ENCODE data around the gene TMEM222. TPM values are rescaled to one million over a fixed set of nuclear protein-coding genes. Genes with fewer than 3 reads are reported as not detected.
"Not testable (repeated sequence)": the region's sequence is repeated elsewhere in the genome, so short reads cannot be mapped to it uniquely, and the experiment has no call there.

Gene TMEM222, protein sequence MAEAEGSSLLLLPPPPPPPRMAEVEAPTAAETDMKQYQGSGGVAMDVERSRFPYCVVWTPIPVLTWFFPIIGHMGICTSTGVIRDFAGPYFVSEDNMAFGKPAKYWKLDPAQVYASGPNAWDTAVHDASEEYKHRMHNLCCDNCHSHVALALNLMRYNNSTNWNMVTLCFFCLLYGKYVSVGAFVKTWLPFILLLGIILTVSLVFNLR
- polyA plus RNA-seq (ENCODE audit: insufficient read length) = 25.0 TPM

DNA sequence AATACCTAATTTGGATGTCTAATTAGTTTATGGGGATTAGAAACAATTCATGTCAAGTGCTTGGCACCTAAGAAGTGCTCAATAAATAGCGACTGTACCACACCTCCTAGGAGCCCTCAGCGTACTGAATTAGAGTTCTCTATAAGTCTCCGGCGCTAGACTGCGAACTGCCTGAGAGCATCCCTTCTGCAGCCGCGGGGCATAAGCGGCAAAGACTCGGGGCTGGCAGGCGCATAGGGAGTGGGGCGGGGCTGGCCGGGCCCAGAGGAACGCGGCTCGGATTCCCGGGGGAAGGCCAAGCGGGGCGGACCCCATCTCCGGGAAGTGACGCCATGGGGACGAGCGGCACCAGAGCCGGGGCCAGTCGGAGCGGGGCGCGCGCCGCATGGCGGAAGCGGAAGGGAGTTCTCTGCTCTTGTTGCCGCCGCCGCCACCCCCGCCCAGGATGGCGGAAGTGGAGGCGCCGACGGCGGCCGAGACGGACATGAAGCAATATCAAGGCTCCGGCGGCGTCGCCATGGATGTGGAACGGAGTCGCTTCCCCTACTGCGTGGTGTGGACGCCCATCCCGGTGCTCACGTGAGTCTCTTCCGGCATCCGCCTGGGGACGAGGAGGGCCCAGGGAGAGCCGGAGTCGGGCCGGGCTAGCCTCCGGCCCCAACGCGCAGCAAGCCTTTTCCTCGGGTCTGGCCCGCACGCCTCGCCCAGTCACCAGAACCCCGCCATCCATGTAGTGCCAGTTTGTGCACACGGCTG, at the start of gene TMEM222:
TSS of gene TMEM222 (plus strand) at position 351 of the 756 bp plus-strand sequence. CDS start at position 386, 35 bp downstream.
- peak; percentile 83 for DNase-seq (ENCODE audit: low read depth)

DNA sequence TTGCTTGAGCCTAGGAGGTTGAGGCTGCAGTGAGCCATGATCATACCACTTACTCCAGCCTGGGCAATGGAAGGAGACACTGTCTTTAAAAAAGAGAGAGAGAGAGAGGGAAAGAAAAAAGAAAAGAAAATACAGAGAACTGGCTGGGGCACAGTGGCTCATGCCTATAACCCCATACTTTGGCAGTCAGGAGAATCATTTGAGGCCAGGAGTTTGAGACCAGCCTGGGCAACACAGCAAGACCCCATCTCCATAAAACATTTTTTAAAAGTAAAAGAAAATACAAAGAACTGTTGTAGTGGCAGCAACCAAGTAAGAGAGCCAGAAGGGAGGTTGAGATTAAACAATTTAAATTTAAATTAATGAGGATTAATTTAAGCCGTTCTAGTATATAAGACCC, 47.8 kb upstream of the TMEM222 start:
- no peak for DNase-seq (ENCODE audit: low read depth)

DNA sequence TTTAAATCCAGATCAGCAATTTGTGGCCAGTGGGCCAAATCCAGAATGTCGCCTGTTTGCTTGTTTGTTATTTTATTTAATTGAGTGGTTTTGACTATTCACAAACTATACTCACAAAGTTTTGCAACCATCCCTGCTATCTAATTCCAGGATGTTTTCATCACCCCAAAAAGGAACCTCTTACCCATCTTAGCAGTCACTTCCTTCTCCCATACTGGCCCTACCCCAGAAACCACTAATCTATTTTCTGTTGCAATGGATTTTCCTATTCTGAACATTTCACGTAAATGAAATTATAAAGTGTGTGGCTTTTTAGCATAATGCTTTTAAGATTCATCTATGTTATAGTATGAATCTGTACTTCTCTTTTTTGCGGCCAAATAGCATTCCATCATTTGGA, 46.3 kb upstream of the TMEM222 start:
- DNase-seq (ENCODE audit: low read depth) = no peak

DNA sequence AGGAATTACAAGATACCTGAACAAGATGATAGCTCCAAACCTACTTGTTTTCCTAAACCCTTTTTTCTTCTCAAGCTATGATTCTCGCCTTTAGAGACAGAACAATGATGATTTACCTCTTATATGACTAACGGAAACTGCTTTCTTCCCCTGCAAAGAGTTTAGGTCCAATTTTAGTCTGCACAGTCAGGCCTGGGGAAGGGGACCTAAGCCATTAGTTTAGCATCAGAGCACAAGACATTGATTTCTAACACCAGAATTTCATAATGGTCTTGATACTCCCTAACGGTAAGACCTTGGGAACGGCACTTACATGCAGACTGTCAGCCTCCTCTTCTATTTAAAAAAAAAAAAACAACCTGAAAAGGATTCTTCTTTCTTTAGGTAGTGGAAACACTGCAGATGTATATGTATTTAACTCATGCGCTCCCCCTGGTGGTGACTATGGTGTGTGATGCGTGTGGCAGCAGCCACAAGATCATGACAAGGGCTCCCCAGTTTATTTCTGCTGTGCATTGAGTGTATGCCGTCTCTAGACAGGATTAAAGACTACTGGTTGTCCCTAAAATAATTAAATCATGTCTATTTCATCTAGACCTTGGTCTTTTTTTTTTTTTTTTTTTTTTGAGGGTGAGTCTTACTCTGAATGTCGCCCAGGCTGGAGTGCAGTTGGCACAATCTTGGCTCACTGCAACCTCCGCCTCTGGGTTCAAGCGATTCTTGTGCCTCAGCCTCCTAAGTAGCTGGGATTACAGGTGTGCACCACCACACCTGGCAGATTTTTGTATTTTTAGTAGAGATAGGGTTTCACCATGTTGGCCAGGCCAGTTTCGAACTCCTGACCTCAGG, 37.3 kb upstream of the TMEM222 start:
- peak; percentile 67 for DNase-seq (ENCODE audit: low read depth)

DNA sequence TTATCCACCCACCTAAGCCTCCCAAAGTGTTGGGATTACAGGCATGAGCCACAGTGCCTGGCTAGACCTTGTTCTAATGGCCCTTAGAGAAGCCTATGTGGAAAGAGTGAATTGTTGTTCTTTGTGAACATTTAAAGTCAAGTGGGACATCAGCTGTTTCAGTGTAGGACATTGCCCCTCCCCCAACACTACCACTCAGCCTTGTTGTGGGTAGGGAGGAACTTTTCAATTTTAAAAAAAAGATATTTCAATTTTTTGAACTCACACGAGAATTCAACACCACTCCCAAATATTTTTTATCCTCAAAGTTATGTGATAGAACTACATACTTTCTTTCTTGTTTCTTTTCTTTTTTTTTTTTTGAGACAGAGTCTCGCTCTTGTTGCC, 36.7 kb upstream of the TMEM222 start:
- DNase-seq (ENCODE audit: low read depth) = no peak

DNA sequence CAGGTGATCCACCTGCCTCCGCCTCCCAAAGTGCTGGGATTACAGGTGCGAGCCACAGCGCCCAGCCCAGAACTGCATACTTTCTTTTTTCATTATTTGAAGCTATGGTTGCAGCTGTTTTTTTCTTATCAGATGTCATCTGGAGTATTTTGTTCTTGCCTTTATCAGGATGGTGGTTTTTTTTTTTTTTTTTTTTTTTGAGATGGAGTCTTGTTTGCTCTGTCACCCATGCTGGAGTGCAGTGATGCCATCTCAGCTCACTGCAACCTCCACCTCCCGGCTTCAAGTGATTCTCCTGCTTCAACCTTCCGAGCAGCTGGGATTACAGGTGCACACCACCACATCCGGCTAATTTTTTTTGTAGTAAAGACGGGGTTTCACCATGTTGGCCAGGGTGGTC, 36.1 kb upstream of the TMEM222 start:
- not testable (repeated sequence) for DNase-seq (ENCODE audit: low read depth)

DNA sequence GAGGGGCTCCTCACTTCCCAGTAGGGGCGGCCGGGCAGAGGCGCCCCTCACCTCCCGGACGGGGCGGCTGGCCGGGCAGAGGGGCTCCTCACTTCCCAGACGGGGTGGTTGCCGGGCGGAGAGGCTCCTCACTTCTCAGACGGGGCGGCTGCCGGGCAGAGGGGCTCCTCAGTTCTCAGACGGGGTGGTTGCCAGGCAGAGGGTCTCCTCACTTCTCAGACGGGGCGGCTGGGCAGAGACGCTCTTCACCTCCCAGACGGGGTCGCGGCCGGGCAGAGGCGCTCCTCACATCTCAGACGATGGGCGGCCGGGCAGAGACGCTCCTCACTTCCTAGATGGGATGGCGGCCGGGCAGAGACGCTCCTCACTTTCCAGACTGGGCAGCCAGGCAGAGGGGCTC, 32.8 kb upstream of the TMEM222 start:
- DNase-seq (ENCODE audit: low read depth) = not testable (repeated sequence)

DNA sequence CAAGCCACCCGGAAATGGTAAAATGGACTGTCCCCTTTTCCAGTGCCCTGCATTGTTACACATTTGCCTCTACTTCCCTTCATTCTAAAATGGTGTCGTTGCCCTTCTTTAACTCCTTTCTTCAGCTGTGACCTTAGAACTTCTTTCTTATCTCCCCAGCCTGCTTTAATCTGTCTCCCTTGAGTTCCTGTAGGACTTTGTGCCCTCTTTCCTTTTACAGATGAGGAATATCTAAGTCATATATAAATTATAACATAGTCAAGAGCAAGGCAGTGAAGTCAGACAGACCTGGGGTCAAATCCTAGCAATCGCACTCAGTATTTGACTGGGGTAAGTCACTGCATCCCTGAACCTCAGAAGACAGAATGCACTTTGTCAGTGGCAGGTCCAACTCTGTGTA, 31.4 kb upstream of the TMEM222 start:
- DNase-seq (ENCODE audit: low read depth) = no peak

DNA sequence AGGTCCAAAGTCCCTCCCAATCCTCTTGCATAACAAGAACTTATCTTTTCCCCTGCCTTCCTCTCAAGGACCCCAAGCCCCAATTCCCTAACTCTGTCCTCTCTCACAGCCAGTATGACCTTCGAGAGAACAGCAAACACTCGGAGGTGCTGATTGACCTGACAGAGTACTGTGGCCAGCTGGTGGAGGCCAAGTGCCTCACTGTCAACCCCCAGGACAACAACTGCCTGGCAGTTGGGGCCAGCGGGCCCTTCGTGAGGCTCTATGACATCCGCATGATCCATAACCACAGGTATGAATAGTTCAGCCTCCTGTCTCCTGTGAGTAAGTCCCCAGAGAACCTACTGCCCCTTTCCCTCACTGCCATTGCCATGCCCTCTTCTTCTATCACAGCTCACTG, 29.9 kb upstream of the TMEM222 start:
- DNase-seq (ENCODE audit: low read depth) = no peak

DNA sequence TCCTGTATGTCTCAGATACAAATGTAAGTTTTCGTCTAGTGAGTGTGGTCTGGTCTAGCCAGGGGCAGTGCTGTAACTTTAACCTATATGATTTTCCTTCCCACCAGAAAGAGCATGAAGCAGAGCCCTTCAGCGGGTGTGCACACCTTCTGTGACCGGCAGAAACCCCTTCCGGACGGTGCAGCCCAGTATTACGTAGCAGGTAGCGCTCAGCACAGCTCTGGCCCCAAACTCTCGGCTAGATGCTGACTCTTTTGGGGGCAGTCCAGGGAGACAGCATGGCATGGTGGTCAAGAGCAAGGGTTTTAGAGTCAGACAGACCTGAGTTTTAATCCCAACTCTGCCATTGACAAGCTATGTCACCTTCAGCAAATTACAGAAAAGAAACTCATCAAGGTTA, 28.0 kb upstream of the TMEM222 start:
- no peak for DNase-seq (ENCODE audit: low read depth)

DNA sequence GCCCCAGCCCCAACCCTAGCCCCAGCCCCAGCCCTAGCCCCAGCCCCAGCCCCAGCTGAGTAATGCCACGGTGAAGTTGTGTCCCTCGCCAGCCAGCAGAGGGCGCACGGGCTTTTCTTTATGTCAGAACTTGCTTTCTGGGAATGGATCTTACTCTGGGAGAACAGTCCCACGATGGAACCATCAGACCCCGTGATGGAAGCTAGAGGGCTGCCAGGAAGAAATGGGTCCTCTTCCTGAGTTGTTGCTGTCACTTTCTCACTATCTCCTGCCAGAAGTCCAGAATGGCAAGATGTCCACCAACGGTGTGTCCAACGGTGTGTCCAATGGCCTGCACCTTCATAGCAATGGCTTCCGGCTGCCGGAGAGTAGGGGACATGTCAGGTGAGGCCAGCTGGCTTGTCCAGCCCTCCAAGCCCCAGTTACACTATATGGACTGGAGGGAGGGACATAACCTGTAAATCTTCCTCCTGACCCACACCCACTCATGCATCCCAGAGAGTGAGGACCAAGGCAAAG, 25.1 kb upstream of the TMEM222 start:
- DNase-seq (ENCODE audit: low read depth) = no peak

DNA sequence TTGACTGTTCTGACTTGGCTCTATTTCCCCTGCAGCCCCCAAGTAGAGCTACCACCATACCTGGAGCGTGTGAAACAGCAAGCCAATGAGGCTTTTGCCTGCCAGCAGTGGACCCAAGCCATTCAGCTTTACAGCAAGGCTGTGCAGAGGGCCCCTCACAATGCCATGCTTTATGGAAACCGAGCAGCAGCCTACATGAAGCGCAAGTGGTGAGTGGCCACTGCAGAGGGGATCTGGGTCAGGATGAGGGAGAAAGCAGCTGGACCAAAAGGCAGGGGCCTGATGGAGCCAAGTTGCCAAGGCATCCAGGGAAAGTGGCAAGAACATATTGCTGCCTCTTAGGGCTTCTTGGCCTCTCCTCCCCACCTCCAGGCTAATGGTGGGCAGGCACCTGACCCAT, 24.1 kb upstream of the TMEM222 start:
- no peak for DNase-seq (ENCODE audit: low read depth)

DNA sequence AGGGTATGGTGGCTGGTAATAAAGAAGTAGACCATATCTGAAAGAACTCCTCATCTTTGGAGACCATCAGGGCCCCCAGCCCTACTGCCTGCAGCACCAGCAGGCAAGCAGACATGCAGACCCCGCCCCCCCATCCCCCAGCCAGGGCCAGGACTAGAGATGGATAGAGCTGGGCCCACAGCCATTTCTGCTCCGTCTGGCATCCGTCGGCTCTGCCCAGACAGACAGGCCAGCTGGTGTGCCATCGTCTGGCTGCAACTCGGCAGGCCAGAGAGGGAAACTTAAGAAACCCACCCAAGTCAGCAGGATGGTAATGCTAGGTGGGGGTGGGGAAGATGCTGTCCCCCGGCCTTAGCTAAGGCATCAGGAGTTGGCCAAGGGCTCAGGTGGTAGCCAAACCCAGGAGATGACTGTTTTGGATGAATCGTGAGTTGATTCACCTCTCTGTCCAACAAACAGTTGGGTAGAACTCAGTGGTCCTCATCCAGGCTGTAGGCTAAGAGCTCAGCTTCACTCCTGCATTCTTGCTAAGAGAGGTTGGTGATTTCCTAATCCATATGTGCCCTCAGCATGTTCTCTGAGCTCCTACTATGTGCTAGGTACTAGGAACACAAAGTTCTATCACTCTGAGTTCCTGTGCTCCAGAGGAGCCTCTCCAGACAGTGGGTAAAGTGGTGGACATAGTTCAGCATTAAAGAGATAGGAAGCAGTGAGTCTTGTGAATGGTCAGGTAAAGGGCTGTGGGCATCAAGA, 23.2 kb upstream of the TMEM222 start:
- DNase-seq (ENCODE audit: low read depth) = no peak

DNA sequence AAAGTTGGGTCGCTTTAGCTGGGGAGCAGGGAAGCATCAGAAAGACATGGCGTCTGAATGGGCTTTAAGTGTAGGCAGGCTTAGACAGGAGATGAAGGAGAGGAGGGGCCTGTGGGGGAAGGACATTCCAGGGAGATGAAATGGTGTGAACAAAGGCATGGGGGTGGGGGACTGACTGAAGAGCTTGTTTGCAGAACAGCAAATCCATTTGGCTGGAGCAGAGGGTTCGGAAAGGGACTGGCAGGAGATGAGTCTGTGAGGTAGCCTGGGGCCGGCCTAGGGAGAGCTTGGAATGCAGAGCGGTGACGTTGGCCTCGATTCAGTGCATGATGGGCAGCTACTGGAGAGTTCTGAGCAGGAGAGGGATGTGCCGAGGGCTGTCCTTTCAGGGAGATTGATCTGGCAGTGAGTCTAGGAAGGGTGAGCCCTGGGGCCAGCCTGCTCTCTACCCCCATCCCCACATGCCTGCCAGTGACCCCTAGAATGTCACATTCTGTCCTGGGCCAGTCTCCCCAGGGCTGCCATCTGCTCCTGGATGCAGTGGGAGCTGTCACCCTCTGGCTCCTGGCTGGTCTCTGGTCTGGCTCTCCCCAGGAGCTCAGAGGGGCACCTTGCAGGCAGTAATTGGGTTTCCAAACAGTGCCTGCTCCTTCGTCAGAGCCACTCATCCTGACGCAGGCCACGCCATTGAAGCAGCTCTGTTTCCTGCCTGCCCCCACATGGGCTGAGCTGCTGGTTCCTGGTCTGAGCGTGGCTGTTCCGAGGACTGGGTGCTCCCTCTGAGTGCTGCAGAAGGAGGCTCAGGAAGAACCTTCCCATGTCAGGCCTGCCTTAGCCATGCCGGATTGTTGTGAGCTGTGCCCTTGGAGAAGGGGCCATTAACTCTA, 22.3 kb upstream of the TMEM222 start:
- DNase-seq (ENCODE audit: low read depth) = no peak

DNA sequence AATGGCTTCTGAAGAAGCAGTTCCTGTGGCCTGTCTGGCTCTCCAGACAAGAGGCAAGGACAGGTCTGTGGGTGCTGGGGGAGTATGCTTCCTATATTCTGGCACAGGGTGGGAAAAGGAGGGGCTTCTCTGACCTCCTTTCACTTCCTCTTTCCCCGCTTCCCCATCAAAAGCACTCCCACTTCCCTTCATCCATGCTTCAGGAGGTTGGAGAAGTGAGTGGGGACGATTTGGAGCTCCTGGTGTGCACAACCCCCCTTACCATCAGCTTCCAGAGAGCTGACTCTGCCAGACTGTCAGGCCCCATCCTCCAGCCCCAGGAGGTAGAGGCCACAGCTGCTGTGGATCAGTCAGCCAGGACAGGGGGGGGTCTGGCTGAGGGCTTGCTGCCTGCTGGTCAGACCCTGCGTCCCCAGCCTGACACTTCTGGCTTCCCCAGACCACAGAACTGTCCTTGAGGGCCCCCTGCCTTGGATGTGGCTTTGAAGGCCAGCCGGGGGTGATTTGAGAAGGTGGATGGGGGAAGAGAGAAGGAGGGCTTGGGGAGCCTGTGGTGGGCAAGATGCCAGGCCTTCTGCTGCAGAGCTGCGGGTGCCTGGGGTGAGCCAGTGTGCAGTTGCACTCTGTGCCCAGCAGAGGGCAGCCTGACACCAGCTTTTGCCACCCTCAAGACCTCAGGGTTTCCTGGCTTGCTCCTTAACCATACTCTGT, 21.5 kb upstream of the TMEM222 start:
- peak; percentile 92 for DNase-seq (ENCODE audit: low read depth)

DNA sequence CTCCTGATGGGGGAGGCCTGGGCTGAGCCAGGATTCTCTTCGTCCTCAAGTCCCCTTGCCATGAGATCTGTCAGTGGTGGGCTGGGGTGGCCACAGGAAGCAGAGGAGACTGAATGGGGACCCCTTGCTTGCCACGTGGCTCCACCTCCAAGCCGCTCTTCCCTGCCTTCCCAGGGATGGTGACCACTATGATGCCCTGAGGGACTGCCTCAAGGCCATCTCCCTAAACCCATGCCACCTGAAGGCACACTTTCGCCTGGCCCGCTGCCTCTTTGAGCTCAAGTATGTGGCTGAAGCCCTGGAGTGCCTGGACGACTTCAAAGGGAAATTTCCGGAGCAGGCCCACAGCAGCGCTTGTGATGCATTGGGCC, 20.9 kb upstream of the TMEM222 start:
- no peak for DNase-seq (ENCODE audit: low read depth)

DNA sequence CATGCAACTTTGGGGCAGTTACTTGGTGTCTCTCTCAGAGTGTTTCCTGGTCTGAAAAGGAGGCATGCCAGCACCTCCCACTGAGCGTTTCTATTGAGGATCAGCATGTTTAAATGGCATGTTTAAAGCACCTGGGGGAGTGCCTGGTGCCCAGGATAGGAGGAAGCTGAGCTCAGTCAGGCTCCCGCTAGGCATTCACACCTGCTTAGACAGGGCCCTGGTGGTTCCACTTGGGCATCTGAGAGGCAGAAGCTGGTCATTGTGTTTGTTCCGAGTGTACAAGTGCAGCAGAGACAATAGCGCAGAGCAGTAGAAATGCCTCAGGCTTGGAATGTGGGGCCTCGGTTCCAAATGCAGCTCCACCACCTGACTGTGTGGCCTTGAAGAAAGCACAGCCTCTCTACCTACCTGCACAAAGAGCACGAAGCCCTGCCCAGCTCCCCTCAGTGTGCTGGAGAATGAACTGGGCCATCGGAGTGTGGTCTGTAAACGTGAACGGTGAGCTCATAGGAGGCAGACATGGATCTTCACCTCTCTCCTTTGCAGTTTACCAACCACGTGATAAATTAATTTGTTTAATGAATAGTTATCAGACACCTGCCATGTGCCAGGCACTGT, 20.3 kb upstream of the TMEM222 start:
- DNase-seq (ENCODE audit: low read depth) = no peak

DNA sequence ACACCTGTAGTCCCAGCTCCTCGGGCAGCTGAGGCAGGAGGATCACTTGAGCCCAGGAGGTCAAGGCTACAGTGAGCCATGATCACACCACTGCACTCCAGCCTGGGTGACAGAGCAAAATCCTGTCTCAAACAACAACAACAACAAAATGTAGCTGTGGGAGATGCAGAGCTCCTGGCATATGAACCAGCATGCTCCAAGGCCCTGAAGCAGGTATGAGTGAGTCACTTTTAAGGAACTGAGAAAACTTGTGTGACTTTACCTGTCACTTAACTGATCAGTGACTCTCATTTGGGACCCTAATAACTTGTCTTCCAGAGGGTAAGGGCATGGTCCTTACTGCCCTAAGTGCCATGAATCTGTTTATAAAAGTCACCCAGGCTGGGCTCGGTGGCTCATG, 19.4 kb upstream of the TMEM222 start:
- DNase-seq (ENCODE audit: low read depth) = no peak

DNA sequence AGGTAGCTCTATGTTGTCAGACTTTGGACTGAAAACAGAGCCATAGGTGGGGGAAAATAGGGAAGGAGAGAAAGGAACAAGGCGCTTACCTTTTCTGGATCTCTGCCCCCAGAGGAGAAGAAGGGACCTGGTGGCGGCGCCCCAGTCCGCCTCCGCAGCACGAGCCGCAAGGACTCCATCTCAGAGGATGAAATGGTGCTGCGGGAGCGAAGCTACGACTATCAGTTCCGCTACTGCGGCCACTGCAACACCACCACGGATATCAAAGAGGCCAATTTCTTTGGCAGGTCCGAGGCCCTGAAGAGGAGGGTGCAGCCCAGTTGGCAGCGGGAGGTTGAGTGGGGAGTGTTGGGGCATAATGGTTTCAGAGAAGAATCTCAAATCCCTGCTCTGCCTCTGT, 18.5 kb upstream of the TMEM222 start:
- no peak for DNase-seq (ENCODE audit: low read depth)

DNA sequence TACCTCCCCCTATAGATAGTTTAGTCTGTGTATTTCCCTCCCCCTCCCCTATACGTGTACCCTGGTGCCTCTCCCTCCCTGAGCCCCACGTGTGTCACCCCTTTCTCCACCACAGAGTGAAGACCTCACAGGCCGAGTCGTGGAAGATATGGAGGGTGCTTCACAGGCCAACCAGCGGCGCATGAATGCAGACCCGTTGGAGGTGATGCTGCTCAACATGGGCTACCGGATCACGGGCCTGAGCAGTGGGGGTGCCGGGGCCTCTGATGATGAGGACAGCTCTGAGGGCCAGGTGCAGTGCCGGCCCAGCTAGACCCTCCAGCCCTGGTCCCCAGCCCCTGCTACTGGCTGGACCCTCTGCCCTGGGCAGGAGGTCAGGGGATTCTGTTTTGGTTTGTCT, 15.9 kb upstream of the TMEM222 start:
- no peak for DNase-seq (ENCODE audit: low read depth)

All from forelimb muscle (tissue), 1 donor.